GM19023 (cell line): Measurements from ENCODE around the gene TRMT5.
A peak's percentile ranks its signal among the peaks of the same experiment; 100 is the strongest.

Experiments
- ATAC-seq: cut with Tn5 transposase; IDR thresholded peaks from one replicate; pipeline ENCODE4 v1.9.1; 2021; ENCODE audit warnings: mild to moderate bottlenecking, moderate library complexity; ENCODE audit not compliant: unreplicated experiment

Gene TRMT5

GRCh38 chr14:60965402-60965801 is 15.5 kb downstream of the TRMT5 start:
- ATAC-seq = no peak

DNA sequence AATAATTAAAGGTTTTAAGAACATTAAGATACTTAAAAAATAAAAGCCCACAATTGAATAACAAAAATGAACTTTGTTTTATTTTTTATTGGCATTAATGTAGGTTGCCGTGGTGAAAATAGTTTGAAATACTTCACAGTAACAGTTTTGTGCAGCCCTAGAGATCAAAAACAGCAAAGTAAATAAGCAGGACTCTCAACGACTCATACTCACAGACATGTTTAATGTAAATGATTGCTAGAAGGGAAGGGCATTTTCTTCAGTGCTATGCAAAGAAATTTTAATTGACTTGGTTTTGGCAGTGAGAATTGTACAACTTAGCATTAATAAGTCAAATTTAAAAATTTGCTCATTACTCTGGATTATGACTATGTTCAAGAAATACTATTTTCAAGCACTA is 16.0 kb downstream of the TRMT5 start:
- ATAC-seq = no peak

DNA sequence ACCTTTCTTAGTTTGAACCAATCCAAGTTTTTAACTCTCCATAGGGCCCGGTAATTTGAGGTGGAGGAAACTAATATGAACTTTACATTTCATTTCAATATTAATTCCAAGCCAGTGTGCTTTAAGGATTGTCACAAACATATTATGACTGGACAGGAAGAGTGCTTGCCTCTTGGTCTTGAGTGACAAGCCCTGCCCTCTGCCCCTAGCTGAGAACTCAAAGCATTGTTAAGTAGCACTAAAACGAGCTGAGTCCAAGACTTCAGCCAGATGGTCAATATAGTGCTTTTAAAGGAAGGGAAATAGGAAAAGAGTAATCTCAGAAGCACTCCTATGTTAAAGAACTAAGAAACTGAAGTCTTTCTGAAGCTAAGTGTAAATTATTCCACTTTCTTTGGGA is 17.1 kb downstream of the TRMT5 start:
- ATAC-seq = no peak

GRCh38 chr14:60958146-60958545 is 22.7 kb downstream of the TRMT5 start:
- no peak for ATAC-seq

GRCh38 chr14:60956632-60957031 is 24.2 kb downstream of the TRMT5 start:
- no peak for ATAC-seq

DNA sequence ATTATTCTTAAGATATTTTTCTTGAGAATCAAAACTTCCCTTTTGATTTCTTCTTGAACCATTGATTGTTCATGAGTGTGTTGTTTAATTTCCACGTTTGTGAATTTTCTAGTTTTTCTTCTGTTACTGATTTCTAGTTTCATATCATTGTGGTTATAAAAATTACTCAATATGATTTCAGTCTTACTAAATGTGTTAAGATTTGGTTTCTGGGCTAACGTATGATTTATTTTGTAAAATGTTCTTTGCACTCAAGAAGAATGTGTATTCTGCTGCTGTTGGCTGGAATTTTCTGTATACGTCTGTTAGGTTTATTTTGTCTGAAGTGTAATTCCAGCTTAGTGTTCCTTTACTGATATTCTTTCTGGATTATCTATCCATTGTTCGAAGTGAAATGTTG is 24.7 kb downstream of the TRMT5 start:
- ATAC-seq = no peak

- no peak for ATAC-seq
These were observed 29.0 kb downstream of the TRMT5 start for GRCh38 chr14:60951776-60952435.

DNA sequence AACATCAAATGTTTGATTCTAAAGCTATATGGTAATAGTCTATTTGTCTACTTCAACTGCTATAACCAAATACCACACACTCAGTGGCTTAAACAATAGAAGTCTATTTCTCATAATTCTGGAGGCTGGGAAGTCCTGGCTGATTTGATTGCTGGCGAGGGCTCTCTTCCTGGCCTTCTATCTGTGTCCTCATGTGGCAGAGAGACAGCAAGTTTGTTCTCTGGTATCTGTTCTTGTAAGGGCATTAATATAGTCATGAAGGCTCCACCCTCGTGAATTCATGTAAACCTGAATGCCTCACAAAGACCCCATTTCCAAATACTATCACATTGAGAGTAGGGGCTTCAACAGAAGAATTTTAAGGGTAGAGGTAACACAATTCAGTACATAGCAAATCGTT is 34.1 kb downstream of the TRMT5 start:
- ATAC-seq = no peak

- ATAC-seq = no peak
These were observed 34.9 kb downstream of the TRMT5 start for GRCh38 chr14:60945984-60946383.

DNA sequence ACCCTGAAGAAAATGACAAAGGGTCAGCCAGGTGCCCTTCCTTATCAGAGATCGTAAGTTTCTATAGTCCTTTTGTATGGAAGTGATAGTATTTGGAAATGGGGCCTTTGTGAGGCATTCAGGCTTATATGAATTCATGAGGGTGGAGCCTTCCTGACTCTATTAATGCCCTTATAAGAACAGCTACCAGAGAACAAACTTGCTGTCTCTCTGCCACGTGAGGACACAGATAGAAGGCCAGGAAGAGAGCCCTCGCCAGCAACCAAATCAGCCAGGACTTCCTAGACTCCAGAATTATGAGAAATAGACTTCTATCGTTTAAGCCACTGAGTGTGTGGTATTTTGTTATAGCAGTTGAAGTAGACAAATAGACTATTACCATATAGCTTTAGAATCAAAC is 36.7 kb downstream of the TRMT5 start:
- ATAC-seq = no peak

DNA sequence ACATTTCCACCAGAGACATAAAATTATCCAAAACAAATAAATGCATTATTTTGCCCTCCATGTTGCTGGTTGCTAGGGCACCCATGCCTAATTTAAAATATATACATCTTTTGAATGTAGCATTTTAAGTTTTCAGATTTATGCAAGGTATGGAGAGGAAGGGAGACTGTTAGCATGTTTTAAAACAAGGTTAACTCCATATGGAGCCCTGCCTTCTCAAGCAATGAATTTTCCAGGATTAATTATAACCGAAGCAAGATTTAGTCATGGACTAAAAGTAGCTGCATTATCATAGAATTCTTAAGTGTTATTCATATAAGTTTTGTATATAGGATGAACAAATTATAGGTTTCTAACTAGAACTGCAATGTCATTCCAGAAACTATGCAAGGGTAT is 37.2 kb downstream of the TRMT5 start:
- no peak for ATAC-seq

- ATAC-seq = no peak
These were observed 45.6 kb downstream of the TRMT5 start for GRCh38 chr14:60935319-60935718.

DNA sequence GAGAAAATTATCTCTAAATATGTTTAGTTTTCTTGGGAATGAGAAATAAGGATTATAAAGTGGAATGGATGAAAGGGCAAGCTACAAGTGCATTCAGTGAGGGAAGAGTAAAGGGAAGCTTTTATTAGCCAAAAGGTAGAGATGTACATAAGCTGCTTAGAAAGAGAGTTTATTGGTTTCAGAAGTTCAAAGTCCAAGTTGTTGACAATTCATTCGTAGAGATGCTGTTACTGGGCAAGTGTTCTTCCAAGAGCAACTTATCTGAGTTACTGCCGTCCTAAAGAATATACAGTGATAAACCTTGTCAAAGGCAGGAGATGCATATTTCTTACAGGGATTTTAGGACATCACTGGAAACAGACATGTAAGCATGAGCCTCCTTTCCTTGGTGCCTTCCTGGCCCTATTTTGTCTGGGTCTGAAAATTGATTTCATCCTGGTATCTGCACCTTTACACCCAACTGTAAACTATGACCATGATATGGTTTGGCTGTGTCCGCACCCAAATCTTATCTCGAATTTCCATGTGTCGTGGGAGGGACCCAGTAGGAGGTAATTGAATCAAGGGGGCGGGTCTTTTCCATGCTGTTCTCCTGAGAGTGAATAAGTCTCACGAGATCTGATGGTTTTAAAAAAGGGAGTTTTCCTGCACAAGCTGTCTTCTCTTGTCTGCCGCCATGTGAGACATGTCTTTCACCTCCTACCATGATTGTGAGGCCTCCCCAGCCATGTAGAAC is 46.8 kb downstream of the TRMT5 start:
- no peak for ATAC-seq

- no peak for ATAC-seq
These were observed 49.7 kb downstream of the TRMT5 start for GRCh38 chr14:60931218-60931617.

DNA sequence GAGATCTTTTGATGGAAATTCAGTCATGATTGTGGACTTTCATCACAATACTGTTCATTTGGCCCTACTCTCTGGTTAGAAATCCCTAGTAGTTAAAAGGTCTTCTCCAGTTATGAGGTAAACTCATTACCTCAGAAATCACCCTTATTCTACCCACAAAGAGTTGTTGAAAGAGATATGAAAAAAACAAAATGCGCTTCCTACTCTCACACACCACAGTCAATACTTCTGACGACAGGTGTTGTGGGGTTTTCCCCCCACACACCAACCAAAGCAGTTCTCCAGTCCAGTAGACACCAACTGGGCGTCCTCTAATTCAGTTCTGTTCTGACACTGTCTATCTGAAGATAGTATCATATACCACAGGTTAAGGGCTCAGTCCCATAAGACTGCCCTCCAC is 54.9 kb downstream of the TRMT5 start:
- peak; percentile 100 for ATAC-seq

- ATAC-seq = no peak
These were observed 55.6 kb downstream of the TRMT5 start for GRCh38 chr14:60925286-60925685.

- no peak for ATAC-seq
These were observed 58.8 kb downstream of the TRMT5 start for GRCh38 chr14:60922050-60922449.
